Fibroblast of lung (primary cell): ENCODE data around the gene GPC5. TPM values are rescaled to one million over a fixed set of nuclear protein-coding genes. Genes with fewer than 3 reads are reported as not detected.
A peak's percentile ranks its signal among the peaks of the same experiment; 100 is the strongest.

Experiments
- DNase-seq, 2 donors: peaks; one replicate each; pipeline versions ENCODE4 v3.0.0 to v3.0.0-alpha.2; 2010; ENCODE audit warnings: low read depth in 2 of 2
- H2AFZ ChIP-seq: 2 replicates; pipeline ENCODE4 v1.5.1; 2012; ENCODE audit warnings: low read length, control low read depth, inconsistent platforms
- H3K27ac ChIP-seq: 2 replicates; pipeline ENCODE4 v1.5.1; 2011; ENCODE audit warnings: low read length, control low read depth; ENCODE audit not compliant: insufficient read depth
- H3K27me3 ChIP-seq: 2 replicates; pipeline ENCODE4 v1.5.1; 2011; ENCODE audit warnings: mild to moderate bottlenecking, low read length; ENCODE audit not compliant: control insufficient read depth, insufficient read depth
- H3K36me3 ChIP-seq: 2 replicates; pipeline ENCODE4 v1.5.1; 2011; ENCODE audit warnings: low read length; ENCODE audit not compliant: control insufficient read depth, insufficient read depth
- H3K4me1 ChIP-seq: 2 replicates; pipeline ENCODE4 v1.5.1; 2011; ENCODE audit warnings: low read length; ENCODE audit not compliant: control insufficient read depth, insufficient read depth; ENCODE audit errors: extremely low read depth
- H3K4me2 ChIP-seq: 2 replicates; pipeline ENCODE4 v1.5.1; 2011; ENCODE audit warnings: low read length, control low read depth; ENCODE audit not compliant: insufficient read depth; ENCODE audit errors: extremely low read depth
- H3K4me3 ChIP-seq, 4 experiments: fragments of 200-600 bp in 1 of 4; sonication (generic) in 1 of 4; replicated peaks in 1 of 4; 2 replicates each; pipeline ENCODE4 v1.5.1; 2011 to 2016; ENCODE audit warnings: low read length in 4 of 4, low read depth in 3 of 4, mild to moderate bottlenecking in 3 of 4, control low read depth in 2 of 4, inconsistent platforms in 1 of 4, mixed read lengths in 1 of 4; ENCODE audit not compliant: insufficient read depth in 1 of 4; ENCODE audit errors: control extremely low read depth in 1 of 4
- H3K79me2 ChIP-seq: 2 replicates; pipeline ENCODE4 v1.5.1; 2012; ENCODE audit warnings: mild to moderate bottlenecking, low read length, inconsistent platforms; ENCODE audit not compliant: control insufficient read depth, insufficient read depth
- H3K9ac ChIP-seq: 2 replicates; pipeline ENCODE4 v1.5.1; 2011; ENCODE audit warnings: mild to moderate bottlenecking, low read length, control low read depth; ENCODE audit not compliant: insufficient read depth
- H3K9me3 ChIP-seq: 2 replicates; pipeline ENCODE4 v1.5.1; 2012; ENCODE audit warnings: low read depth, low read length; ENCODE audit not compliant: control insufficient read depth, insufficient read depth
- H4K20me1 ChIP-seq: 2 replicates; pipeline ENCODE4 v1.5.1; 2011; ENCODE audit warnings: low read length; ENCODE audit not compliant: control insufficient read depth, insufficient read depth; ENCODE audit errors: extremely low read depth
- CTCF ChIP-seq, 2 donors: IDR thresholded peaks in 1 of 2; conservative IDR thresholded peaks in 1 of 2; 1 replicate in 1 of 2; 2 replicates in 1 of 2; pipeline ENCODE4 v1.5.1; 2011 to 2012; ENCODE audit warnings: low read length in 2 of 2, control low read depth in 1 of 2, inconsistent platforms in 1 of 2, low read depth in 1 of 2, mild to moderate bottlenecking in 1 of 2
- EZH2 ChIP-seq: IDR thresholded peaks from 2 replicates; pipeline ENCODE4 v1.5.1; 2012; ENCODE audit warnings: low read length, control low read depth, mild to moderate bottlenecking; ENCODE audit errors: missing control alignments
- polyA plus RNA-seq, 2 donors: library from polyadenylated mRNA; depleted of rRNA in 1 of 2; stranded (reverse) in 1 of 2; unstranded in 1 of 2; fragments of >200 nt; gene quantifications; 2 replicates each; pipeline ENCODE4 v1.2.1, GENCODE V29; 2011 to 2012; ENCODE audit warnings: missing spikeins in 1 of 2
- total RNA-seq: library from RNA; depleted of rRNA; stranded (reverse); fragments of >200 nt; gene quantifications from 2 replicates; pipeline ENCODE4 v1.2.1, GENCODE V29; 2014

Gene GPC5
- total and polyA plus RNA-seq, 2 donors (not counting 1 experiment from before 2014, with no cell fraction given): 0.17 TPM; not detected in 1

DNA sequence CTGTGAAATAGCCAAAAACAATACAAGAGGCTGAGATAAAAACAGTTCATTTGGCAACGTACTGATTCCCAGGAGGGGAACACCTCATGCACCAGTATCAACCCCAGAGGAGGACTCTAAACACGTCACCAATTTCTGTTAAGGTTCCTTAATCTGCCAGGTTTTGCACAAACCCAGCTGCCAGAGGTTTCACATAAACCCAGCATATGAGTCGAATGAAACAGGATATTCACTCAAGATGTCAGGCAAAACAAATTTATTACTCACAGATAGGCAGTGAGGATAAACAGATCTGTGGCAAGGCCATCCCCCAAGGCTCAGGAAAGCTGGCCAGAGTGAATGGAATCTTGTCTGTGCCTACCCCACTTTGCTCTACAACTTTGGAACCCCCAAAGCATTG is 210.9 kb downstream of the GPC5 start:
- Histone ChIP-seq H3K4me3 (no peak overlapping the region), H3K27me3 (no peaks in the 10 kb centered on the region), H3K9ac (no peak overlapping the region), H3K27ac (no peak overlapping the region), H2AFZ (no peak overlapping the region), H4K20me1 (no peaks in the 10 kb centered on the region), H3K79me2 (no peaks in the 10 kb centered on the region), H3K36me3 (no peaks in the 10 kb centered on the region), H3K9me3 (no peaks in the 10 kb centered on the region), H3K4me2 (no peak overlapping the region), H3K4me1 (no peaks in the 10 kb centered on the region)
- no peak for TF ChIP-seq EZH2
- no peak for TF ChIP-seq CTCF (conservative IDR thresholded peaks at IDR 0.05 in 1 of 2, IDR thresholded peaks at IDR 0.05 in 1 of 2; ENCODE audit: low read depth in 1 of 2, low read length in 2 of 2)
- peak; percentile 43 to 76 for DNase-seq

DNA sequence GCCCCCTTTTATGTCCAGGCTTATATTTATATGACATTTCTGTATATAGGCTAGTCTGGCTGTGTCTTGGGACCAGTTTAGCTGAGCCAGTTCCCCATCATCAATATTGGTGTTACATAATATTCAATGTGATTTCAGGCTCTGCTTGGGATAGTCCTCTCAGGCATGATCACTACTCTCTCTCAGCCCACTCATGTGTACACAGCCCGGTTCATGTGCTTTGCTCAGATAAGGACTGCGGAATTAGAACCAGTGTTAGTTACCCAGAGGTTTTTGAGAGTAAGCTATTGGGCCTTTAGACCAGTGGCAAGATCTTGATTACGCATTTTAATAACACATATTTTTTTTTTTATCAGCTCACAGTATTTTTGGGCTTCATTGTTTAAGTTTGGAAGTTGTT is 219.9 kb downstream of the GPC5 start:
- H3K79me2 ChIP-seq: no peaks in the 10 kb centered on the region
- TF ChIP-seq CTCF (conservative IDR thresholded peaks at IDR 0.05 in 1 of 2, IDR thresholded peaks at IDR 0.05 in 1 of 2; ENCODE audit: low read depth in 1 of 2, low read length in 2 of 2): no peak
- TF ChIP-seq EZH2: no peak

DNA sequence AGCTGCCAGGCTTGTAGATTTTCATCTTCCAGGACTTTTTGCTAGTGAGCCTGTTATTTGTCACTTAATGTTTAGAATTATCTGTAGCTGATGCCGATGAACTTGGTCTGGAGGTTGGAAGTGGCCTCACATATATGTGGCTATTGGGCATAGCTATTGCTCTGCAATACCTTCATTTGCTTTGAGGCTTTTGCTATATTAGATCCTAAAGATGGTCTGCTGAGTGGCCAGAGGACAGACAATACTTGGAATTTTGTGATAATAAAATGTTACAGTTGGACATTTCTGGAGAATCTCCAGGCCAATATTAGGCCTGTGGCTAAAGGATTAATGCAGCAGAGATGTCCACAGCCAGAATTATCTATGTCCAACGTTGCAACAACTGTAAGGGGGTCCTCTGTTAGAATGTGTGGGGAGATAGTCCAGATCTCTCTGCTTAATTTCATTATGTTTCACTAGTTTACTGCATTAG is 222.3 kb downstream of the GPC5 start:
- H4K20me1 ChIP-seq: no peaks in the 10 kb centered on the region
- DNase-seq: no peak

More for the DNA sequence above, 219.9 kb downstream of the GPC5 start:
- Histone ChIP-seq H3K4me3 (no peak overlapping the region), H2AFZ (no peak overlapping the region), H4K20me1 (no peaks in the 10 kb centered on the region), H3K27me3 (no peaks in the 10 kb centered on the region), H3K9ac (no peak overlapping the region), H3K4me2 (no peak overlapping the region), H3K4me1 (no peaks in the 10 kb centered on the region), H3K9me3 (no peaks in the 10 kb centered on the region), H3K27ac (no peak overlapping the region), H3K36me3 (no peaks in the 10 kb centered on the region)
- DNase-seq: no peak

More for the DNA sequence above, 222.3 kb downstream of the GPC5 start:
- Histone ChIP-seq H3K9me3 (no peaks in the 10 kb centered on the region), H3K4me3 (no peak overlapping the region), H3K36me3 (no peaks in the 10 kb centered on the region), H3K9ac (no peak overlapping the region), H3K79me2 (no peaks in the 10 kb centered on the region), H2AFZ (no peak overlapping the region), H3K4me1 (no peaks in the 10 kb centered on the region), H3K27ac (no peak overlapping the region), H3K27me3 (no peaks in the 10 kb centered on the region), H3K4me2 (no peak overlapping the region)
- TF ChIP-seq CTCF (conservative IDR thresholded peaks at IDR 0.05 in 1 of 2, IDR thresholded peaks at IDR 0.05 in 1 of 2; ENCODE audit: low read depth in 1 of 2, low read length in 2 of 2): no peak
- no peak for TF ChIP-seq EZH2
